GM12891 (cell line): ENCODE results near the gene APMAP.

Experiments used
- DNase-seq: peaks from one replicate; pipeline ENCODE4 v3.0.0; 2011; ENCODE audit warnings: low spot score; ENCODE audit not compliant: insufficient read length
- FAIRE-seq: peaks from 2 replicates; lab custom pipeline; 2011; peaks lifted over from hg19 to GRCh38; lab: Jason Lieb, UNC
- PAX5 ChIP-seq: IDR thresholded peaks from 2 replicates; pipeline ENCODE4 v1.6.1; 2011; ENCODE audit warnings: low read length, moderate library complexity, mild to moderate bottlenecking; ENCODE audit not compliant: insufficient read depth, severe bottlenecking
- POLR2A ChIP-seq: IDR thresholded peaks from 2 replicates; pipeline ENCODE4 v1.6.1; 2011; ENCODE audit warnings: low read depth, low read length, control low read depth
- POLR2AphosphoS5 ChIP-seq: IDR thresholded peaks from 2 replicates; pipeline ENCODE4 v1.6.1; 2011; ENCODE audit warnings: low read depth, low read length, control low read depth
- POU2F2 ChIP-seq: IDR thresholded peaks from 2 replicates; pipeline ENCODE4 v1.6.1; 2011; ENCODE audit warnings: low read depth, mild to moderate bottlenecking, control low read depth, low read length, moderate library complexity
- SPI1 ChIP-seq: IDR thresholded peaks from 2 replicates; pipeline ENCODE4 v1.6.1; 2011; ENCODE audit warnings: low read depth, low read length, control low read depth
- TAF1 ChIP-seq: IDR thresholded peaks from 2 replicates; pipeline ENCODE4 v1.6.1; 2011; ENCODE audit warnings: low read depth, low read length, control low read depth

The APMAP gene

DNA sequence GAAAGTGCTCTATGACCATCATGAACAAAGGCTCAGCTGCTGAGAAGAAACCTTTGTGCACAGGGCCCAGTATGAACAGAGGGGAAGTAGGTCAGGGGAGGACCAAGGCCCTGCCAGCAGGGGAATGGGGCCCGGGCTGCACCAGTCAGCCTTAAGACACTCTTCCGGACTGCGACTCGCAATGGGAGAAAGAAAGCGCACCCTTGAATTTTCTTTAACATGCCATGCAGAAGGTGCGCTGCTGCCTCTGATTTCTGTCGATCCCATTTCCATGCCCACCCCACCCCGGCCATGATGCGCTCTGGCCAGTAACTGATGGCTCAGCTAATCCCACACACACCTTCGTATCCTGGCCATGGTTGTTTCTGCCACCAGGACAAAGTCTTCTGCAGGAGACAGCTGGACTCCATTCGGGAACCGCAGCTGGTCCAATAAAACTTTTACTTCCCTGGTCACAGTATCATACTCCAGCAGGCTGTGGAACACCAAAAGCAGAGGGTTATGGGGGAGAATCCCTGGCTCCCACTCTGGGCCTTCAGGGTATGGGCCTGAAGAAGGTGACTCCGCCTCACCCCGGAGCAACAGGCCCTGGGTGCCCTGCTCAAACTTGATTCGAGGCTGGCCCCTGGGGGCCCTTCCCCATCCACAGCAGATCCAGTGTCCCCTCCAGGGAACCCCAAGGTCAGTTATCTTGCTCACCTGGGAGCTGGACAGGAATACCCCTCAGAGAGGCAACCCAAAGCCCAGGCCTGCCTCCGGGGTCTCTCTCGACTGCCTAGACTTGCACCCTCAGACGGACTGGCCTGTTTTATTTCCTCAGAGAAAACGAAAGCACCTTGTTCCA, 23.1 kb downstream of the APMAP start:
- TF ChIP-seq PAX5 (no peak), TAF1 (no peak), SPI1 (no peak), POU2F2 (no peak), POLR2A (no peak), POLR2AphosphoS5 (no peak)
- DNase-seq (no peak), FAIRE-seq (no peak)

DNA sequence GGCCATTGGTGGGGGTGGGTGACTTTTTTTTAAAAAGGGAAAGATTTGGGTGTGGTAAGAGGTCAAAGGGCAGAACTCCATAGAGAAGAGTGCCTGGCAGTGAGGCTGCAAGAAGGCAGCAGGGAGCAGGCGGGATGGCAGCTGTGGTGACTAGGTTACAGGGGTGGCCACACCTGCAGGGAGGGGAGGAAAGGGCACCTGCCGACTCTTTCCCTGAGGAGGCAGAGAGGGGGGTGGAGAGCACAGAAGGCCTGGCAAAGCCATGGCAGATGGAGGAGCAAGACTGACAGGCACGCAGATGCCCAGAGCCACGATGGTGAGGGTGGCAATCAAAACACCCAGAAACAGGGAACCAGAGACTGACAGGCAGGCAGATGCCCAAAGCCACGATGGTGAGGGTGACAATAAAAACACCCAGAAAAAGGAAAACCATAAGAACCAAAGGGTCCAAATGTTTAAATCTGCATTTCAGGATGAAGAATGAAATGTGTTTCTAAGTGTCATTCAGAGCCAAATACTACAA, 24.2 kb downstream of the APMAP start:
- DNase-seq (no peak), FAIRE-seq (no peak)
- no peak for TF ChIP-seq POLR2A
- no peak for TF ChIP-seq PAX5
- no peak for TF ChIP-seq SPI1
- TF ChIP-seq TAF1: no peak
- TF ChIP-seq POLR2AphosphoS5: no peak
- no peak for TF ChIP-seq POU2F2

DNA sequence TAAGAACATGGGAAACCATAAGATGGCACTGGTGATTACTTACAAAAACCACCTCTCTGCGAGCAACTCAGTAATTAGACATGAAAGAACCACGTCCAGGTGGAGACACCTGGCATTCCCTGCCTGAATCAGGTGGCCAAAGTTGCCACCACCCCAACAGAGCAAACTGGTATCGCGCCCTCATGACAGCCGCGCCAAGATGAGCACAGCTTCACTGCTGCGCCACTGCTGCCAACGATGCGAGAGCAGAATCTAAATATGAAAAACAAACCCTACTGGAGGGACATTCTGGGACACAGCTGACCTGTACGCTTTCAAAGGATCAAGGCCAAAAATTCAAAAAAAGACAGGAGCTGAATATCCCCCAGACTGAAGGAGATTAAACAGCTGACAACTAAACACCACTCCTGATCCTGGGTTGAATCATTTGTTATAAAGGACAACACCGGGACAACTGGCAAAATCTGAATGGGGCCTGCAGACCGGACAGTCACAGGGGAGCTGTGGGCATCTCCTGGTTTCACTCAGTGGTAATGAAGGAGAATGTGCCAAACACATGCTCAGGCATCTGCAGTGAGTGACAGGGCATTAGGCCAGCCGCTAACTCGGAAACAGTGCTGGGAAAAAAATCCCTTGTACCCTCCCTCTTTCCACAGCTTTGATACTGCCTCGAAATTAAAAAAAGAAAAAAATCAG, 26.1 kb downstream of the APMAP start:
- FAIRE-seq (no peak), DNase-seq (no peak)
- TF ChIP-seq POLR2AphosphoS5: no peak
- TF ChIP-seq SPI1: no peak
- TF ChIP-seq POLR2A: no peak
- TF ChIP-seq POU2F2: no peak
- no peak for TF ChIP-seq PAX5
- TF ChIP-seq TAF1: no peak

DNA sequence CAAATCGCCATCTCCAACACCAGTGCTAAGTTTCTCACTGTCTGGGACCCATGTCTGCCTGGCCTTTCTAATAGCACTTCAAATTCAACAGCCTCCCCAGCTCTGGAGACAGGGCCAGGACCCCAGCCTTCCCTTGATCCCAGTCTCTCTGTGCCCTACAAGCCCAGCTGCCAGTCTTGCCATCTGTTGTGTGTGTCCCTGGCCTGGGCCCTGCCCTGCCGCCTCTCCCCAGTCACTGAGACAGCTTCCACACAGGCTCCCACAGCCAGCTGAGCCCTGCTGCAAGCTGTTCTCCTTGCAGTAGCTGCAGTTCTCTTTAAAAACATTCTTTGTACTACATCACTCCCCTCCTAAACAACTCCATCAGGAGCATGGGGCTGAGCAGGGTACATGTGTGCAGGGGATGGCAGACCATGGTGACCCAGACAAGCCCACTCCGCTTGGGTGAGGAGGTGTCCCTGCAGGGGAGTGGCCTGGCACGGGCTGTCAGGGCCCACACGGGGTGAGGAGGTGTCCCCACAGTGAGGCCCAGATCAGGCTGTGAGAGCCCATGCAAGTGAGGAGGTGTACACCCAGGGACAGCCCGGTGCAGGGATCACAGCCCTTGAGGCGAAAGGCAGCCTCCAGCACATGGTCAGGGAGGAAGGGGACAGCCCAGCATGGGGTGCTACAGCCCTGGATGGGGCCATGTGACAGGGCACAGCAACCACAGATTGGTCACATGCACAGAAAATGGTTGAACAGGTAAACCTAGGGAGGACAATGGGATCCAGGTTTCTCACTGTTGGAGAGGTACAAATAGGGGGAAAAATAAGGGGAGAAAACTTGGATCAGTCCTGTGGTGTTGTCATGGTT, 27.3 kb downstream of the APMAP start:
- TF ChIP-seq POLR2AphosphoS5 (no peak), POU2F2 (no peak), POLR2A (no peak), TAF1 (no peak), SPI1 (no peak), PAX5 (no peak)
- FAIRE-seq (no peak), DNase-seq (no peak)

DNA sequence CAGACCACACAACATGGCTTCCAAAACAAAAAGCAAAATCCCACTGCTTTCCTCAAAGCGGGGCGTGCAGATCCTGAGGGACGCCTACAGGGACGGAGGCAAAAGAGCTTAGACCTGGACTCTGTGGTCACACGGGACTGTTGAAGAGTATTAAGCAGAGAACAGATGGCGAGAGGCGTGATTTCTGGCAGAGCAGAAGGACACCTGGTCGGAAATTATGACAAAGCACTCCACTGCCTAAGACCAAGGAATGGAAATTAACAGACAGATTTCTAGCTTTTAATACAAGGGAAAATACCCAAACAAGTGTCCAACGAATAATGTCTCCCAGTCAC, 28.1 kb downstream of the APMAP start:
- DNase-seq (no peak), FAIRE-seq (no peak)
- TF ChIP-seq POLR2A (no peak), SPI1 (no peak), POLR2AphosphoS5 (no peak), POU2F2 (no peak), PAX5 (no peak)

- FAIRE-seq (no peak), DNase-seq (no peak)
- TF ChIP-seq TAF1 (no peak), POLR2AphosphoS5 (no peak), POLR2A (no peak), POU2F2 (no peak), SPI1 (no peak), PAX5 (no peak)
These were observed 28.7 kb downstream of the APMAP start for GRCh38 chr20:24963672-24964505.

DNA sequence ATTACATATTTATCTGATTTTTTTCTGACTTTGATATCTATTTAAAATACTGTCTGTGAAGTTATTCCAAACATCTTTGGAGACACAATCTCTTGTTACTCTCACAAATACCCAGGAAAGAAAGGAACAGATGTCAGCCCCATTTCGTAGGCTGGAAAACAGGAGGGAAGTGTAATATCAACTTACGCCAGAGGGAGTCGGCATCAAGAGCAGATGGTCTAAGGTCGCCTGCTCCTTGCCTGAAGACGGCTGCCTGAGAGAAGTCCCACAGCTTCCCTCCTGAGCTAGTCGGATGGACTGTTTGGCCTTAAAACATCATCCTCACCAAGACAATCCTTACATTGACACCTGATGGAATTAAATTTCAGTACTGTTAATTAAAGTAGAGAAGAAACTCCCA, 30.0 kb downstream of the APMAP start:
- no peak for DNase-seq
- no peak for FAIRE-seq
- TF ChIP-seq TAF1: no peak
- TF ChIP-seq POLR2A: no peak
- no peak for TF ChIP-seq POU2F2
- no peak for TF ChIP-seq SPI1
- no peak for TF ChIP-seq POLR2AphosphoS5
- TF ChIP-seq PAX5: no peak

DNA sequence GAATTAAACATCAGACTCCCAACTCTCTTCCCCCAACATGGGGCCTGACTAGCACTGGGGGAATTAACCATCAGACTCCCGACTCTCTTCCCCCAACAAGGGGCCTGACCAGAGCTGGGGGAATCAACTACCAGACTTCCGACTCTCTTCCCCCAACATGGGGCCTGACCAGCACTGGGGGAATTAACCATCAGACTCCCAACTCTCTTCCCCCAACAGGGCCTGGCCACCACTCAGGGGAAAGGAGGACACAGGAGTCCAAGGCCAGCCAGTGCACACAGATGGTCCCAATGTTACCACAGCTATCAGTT, 30.4 kb downstream of the APMAP start:
- FAIRE-seq (no peak), DNase-seq (no peak)
- TF ChIP-seq TAF1 (no peak), POLR2AphosphoS5 (no peak)
